ENCODE measurements around the gene LGR6.

Gene LGR6

DNA sequence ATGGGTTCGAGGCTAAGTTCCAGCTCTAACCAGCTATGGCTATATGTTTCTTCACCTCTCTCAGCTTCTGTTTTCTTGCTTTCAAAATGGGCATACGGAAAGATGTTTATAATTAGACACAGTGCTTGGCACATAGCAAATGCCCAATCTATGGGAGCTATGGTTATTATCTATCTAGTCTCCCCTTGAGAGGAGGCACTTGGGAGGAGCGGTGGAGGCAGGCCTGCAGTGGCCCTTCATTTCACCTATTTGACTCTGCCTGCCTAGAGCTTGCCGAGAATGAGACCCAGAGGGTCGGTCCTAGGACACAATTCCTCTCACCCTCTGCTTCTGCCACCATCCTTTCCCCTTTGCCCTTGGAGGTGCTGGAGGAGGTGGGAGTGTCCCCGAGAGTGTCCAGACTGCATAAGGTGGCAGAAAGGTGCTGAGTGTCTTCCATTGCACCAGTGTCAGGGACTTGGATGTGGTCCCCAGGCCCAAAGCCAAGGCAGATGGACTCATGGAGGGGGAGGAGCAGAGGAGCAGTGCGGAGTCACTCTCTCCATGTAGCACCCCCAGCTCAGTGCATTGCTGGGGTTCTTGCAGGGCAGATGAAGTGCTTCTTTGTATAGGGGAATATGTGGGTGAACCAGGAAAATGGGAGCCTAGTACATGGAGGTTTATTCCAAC, 9.0 kb downstream of the LGR6 start:
- no peak overlapping the region for H3K4me3 ChIP-seq (ENCODE audit: low read depth, low read length)
- H3K27me3 ChIP-seq: no peaks in the 10 kb centered on the region; the same call in 1 of the 2 replicates
- no peaks in the 10 kb centered on the region; the same call in 1 of the 2 replicates for H3K9me3 ChIP-seq
- TF ChIP-seq, protein P1, sequence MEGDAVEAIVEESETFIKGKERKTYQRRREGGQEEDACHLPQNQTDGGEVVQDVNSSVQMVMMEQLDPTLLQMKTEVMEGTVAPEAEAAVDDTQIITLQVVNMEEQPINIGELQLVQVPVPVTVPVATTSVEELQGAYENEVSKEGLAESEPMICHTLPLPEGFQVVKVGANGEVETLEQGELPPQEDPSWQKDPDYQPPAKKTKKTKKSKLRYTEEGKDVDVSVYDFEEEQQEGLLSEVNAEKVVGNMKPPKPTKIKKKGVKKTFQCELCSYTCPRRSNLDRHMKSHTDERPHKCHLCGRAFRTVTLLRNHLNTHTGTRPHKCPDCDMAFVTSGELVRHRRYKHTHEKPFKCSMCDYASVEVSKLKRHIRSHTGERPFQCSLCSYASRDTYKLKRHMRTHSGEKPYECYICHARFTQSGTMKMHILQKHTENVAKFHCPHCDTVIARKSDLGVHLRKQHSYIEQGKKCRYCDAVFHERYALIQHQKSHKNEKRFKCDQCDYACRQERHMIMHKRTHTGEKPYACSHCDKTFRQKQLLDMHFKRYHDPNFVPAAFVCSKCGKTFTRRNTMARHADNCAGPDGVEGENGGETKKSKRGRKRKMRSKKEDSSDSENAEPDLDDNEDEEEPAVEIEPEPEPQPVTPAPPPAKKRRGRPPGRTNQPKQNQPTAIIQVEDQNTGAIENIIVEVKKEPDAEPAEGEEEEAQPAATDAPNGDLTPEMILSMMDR (IDR thresholded peaks at IDR 0.05; ENCODE audit: low read depth, low read length): no peak
- no peak for DNase-seq
- H3K36me3 ChIP-seq: no peaks in the 10 kb centered on the region
- H3K4me1 ChIP-seq: peaks cover 8% of the 10 kb centered on the region; the same call in 1 of the 2 replicates

DNA sequence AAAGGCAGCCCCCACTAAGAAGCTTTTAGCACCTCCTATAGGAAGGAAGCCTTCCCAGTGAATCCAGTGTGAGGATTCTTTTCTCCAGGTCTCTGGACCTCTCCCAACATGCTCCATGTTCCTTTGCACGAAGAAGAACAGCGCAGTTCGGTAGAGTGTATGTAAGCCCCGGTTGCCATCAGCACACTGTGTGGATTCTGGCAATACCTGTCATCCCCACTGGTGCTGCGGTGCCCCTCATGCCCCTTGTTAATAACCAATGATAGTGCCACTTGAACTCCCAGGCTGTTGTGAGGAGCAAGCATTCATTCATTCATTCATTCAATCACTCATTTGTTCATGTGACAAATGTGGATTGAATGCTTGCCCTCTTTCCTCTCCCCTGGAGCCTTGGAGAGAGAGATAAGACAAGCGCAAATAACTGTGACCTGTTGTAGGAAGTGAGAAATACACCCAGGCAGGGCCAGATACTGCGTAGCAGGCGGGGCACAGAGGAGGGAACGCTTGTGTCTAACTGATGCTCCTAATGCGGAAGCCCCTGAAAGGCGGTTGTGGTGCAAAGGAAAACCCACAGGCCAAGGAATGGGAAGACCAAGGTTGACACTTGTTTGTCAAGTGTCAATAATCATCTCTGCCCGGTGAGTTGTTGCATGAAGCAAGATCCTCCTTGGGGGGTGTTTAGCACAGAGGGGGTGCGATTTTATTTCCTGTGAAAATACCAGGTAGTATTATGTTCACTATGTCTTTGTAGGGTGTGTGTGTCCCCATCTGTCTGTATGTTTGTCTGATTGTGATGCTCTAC, 9.8 kb downstream of the LGR6 start:
- TF ChIP-seq, protein P1 (IDR thresholded peaks at IDR 0.05; ENCODE audit: low read depth, low read length): no peak
- peaks cover 8% of the 10 kb centered on the region; the same call in 1 of the 2 replicates for H3K4me1 ChIP-seq
- no peak for DNase-seq

DNA sequence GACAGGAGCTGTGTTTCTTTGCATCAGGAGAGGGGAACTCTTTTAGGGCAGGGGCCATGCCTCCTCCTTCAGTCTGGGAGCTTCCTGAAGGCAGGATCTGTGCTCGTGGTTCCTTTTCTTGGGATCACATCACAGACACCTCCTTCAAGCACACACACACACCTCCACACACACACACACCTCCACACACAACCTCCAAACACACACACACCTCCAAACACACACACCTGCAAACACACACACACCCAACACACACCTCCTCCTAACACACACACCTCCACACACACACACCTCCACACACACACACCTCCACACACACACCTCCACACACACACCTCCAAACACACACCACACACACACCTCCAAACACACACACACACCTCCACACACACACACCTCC, 10.5 kb downstream of the LGR6 start:
- no peak for DNase-seq
- H3K9me3 ChIP-seq: no peaks in the 10 kb centered on the region; the same call in 1 of the 2 replicates
- no peaks in the 10 kb centered on the region; the same call in 1 of the 2 replicates for H3K27me3 ChIP-seq
- no peaks in the 10 kb centered on the region for H3K36me3 ChIP-seq
- no peak overlapping the region for H3K4me3 ChIP-seq (ENCODE audit: low read depth, low read length)
- TF ChIP-seq, protein P1 (IDR thresholded peaks at IDR 0.05; ENCODE audit: low read depth, low read length): no peak
- peaks cover 8% of the 10 kb centered on the region; the same call in 1 of the 2 replicates for H3K4me1 ChIP-seq

More for the DNA sequence above, 9.8 kb downstream of the LGR6 start:
- H3K9me3 ChIP-seq: no peaks in the 10 kb centered on the region; the same call in 1 of the 2 replicates
- no peaks in the 10 kb centered on the region for H3K36me3 ChIP-seq
- no peak overlapping the region for H3K4me3 ChIP-seq (ENCODE audit: low read depth, low read length)
- no peaks in the 10 kb centered on the region; the same call in 1 of the 2 replicates for H3K27me3 ChIP-seq

DNA sequence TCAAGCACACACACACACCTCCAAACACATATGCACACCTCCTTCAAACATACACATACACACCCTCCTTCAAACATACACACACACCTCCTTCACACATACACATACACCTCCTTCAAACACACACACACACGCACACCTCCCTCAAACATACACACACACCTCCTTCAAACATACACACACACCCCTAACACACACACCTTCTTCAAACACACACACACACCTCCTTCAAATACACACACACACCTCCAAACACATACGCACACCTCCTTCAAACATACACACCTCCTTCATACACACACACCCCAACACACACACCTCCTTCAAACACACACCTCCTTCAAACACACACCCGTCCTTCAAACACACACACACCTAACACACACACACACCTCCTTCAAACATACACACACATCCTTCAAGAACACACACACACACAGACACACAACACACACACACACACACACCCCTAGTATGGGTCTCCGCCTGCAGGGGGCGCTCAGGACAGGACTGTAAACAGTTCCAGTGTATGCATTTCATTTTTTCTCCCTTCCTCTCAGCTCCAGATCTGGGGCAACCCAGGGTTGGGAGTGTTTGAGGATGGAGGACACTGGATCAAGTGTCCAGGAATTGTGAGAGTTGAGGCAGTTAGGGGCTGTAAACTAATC, 12.1 kb downstream of the LGR6 start:
- Histone ChIP-seq H3K4me3 (ENCODE audit: low read depth, low read length) (no peak overlapping the region), H3K27me3 (no peaks in the 10 kb centered on the region; the same call in 1 of the 2 replicates), H3K4me1 (no peaks in the 10 kb centered on the region), H3K36me3 (no peaks in the 10 kb centered on the region), H3K9me3 (no peaks in the 10 kb centered on the region; the same call in 1 of the 2 replicates)
- no peak for DNase-seq
- TF ChIP-seq, protein P1 (IDR thresholded peaks at IDR 0.05; ENCODE audit: low read depth, low read length): peak; percentile 32; the same call in 1 of the 2 replicates

DNA sequence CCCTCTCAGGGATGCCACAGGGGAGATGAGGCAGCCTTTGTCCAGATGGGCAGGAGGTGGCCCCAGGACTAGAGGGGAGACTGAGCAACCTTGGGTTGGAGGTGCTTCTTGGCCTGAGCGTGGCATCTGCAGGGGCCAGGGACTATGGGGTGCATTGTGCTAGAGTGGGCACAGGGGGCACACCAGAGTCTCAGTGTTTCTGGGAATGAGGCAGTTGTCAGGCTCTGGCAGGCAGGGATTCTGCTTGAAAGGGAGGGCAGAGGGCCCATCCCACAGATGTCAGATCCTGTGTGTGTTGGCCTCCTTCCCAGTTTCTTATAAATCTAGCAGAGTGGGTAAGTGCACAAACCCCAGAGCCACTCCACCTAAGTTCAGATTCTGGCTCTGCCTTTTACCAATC, 13.7 kb downstream of the LGR6 start:
- H3K4me3 ChIP-seq (ENCODE audit: low read depth, low read length): no peak overlapping the region
- no peaks in the 10 kb centered on the region for H3K4me1 ChIP-seq
- H3K9me3 ChIP-seq: no peaks in the 10 kb centered on the region; the same call in 1 of the 2 replicates
- H3K27me3 ChIP-seq: no peaks in the 10 kb centered on the region; the same call in 1 of the 2 replicates
- peak; percentile 49 for DNase-seq
- TF ChIP-seq, protein P1 (IDR thresholded peaks at IDR 0.05; ENCODE audit: low read depth, low read length): peak; percentile 31; the same call in 1 of the 2 replicates
- no peaks in the 10 kb centered on the region for H3K36me3 ChIP-seq

Measured in BE2C (cell line).